LNCaP clone FGC (cell line): Measurements from ENCODE around the gene ITGAL.

Experiments used
- DNase-seq: peaks from one replicate; pipeline ENCODE4 v3.0.0-alpha.2; 2011; ENCODE audit warnings: low read depth
- H3K4me3 ChIP-seq: 2 replicates; pipeline ENCODE4 v1.5.1; 2011; ENCODE audit warnings: mild to moderate bottlenecking, low read depth, low read length, control low read depth
- CTCF ChIP-seq: IDR thresholded peaks from 2 replicates; pipeline ENCODE4 v1.5.1; 2012; ENCODE audit warnings: mild to moderate bottlenecking; ENCODE audit not compliant: control insufficient read depth, insufficient read depth; ENCODE audit errors: extremely low read depth

Gene ITGAL

GRCh38 chr16:30482366-30482765 lies 9.8 kb downstream of the ITGAL start:
- no peak for DNase-seq
- no peak overlapping the region for H3K4me3 ChIP-seq
- TF ChIP-seq CTCF, result no peak

- H3K4me3 ChIP-seq, result no peak overlapping the region
- no peak for DNase-seq
- no peak for TF ChIP-seq CTCF
Measured at GRCh38 chr16:30484887-30485286, 12.3 kb downstream of the ITGAL start.

- TF ChIP-seq CTCF, result no peak
- no peak overlapping the region for H3K4me3 ChIP-seq
- DNase-seq, result no peak
Measured at GRCh38 chr16:30485818-30486436, 13.4 kb downstream of the ITGAL start.

- DNase-seq, result no peak
- TF ChIP-seq CTCF, result no peak
Measured at GRCh38 chr16:30488764-30489605, 16.4 kb downstream of the ITGAL start.

DNA sequence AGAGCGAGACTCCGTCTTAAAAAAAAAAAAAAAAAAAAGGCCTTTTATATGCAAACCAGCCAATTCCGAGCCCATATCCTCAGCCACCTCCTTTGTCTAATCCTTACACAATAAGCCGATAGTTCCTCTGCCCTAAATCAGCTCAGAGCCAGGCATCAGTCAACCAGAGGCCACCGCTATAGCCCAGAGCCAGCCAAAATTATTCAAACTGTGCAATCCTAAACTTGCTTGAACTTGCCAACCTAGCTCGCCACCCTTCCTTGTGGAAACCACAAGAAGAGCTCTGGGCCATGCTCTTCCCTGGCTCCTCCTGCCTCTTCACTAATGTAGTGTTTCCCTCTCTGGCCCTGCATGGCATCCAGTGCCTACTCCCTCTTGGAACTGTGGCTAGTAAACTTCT lies 17.7 kb downstream of the ITGAL start:
- no peak for TF ChIP-seq CTCF
- no peak overlapping the region for H3K4me3 ChIP-seq
- DNase-seq, result no peak

More at GRCh38 chr16:30488764-30489605, 16.4 kb downstream of the ITGAL start:
- H3K4me3 ChIP-seq, result no peak overlapping the region

DNA sequence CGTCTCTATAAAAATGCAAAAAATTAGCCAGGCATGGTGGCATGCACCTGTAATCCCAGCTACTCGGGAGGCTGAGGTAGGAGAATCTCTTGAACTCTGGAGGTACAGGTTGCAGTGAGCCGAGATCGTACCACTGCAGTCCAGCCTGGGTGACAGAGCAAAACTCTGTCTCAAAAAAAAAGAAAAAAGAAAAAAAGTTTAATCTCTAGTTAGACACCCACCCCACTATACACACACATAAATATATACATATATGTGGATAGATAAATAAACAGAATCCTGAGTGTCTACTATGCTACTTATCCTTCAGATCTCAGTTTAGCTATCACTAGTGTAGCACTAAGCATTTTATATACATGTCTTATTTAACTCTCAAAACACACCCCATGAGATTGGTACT lies 18.7 kb downstream of the ITGAL start:
- TF ChIP-seq CTCF, result no peak
- DNase-seq, result no peak

More for the DNA sequence above, 18.7 kb downstream of the ITGAL start:
- H3K4me3 ChIP-seq, result no peak overlapping the region
